Raji (cell line): ENCODE measurements around the gene VWA2.

Experiments used
- POLR2A ChIP-seq: IDR thresholded peaks from 2 replicates; pipeline ENCODE4 v1.6.1; 2011; ENCODE audit warnings: low read depth, low read length, control low read depth; ENCODE audit not compliant: insufficient read depth

Gene VWA2, protein sequence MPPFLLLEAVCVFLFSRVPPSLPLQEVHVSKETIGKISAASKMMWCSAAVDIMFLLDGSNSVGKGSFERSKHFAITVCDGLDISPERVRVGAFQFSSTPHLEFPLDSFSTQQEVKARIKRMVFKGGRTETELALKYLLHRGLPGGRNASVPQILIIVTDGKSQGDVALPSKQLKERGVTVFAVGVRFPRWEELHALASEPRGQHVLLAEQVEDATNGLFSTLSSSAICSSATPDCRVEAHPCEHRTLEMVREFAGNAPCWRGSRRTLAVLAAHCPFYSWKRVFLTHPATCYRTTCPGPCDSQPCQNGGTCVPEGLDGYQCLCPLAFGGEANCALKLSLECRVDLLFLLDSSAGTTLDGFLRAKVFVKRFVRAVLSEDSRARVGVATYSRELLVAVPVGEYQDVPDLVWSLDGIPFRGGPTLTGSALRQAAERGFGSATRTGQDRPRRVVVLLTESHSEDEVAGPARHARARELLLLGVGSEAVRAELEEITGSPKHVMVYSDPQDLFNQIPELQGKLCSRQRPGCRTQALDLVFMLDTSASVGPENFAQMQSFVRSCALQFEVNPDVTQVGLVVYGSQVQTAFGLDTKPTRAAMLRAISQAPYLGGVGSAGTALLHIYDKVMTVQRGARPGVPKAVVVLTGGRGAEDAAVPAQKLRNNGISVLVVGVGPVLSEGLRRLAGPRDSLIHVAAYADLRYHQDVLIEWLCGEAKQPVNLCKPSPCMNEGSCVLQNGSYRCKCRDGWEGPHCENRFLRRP

GRCh38 chr10:114239117-114239993, at the start of gene VWA2:
Gene VWA2 (plus strand): TSS chr10:114239254. CDS start chr10:114248714, 9,460 bp downstream.
- no peak for TF ChIP-seq POLR2A

DNA sequence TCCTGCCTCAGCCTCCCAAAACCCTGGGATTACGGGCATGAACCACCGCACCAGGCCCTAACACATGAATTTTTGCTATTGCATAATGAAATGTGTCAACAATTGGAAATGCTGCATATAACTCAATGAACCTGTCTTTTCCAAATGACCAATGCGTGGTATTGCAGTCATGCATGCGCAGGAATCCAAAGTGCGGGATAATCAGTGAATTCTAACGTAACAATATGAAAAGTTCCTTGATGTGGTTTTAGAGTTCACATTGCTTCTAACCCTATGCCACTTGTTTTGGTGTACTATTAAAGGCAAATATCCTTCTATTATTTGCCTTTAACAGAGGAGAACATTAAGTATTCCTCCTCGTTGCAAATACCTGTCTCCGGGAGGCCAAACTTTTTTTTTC, 49.4 kb upstream of the VWA2 start:
- TF ChIP-seq POLR2A = no peak

GRCh38 chr10:114195079-114195478, 44.0 kb upstream of the VWA2 start:
- no peak for TF ChIP-seq POLR2A

- no peak for TF ChIP-seq POLR2A
These were observed 39.8 kb upstream of the VWA2 start for GRCh38 chr10:114199239-114199638.

- TF ChIP-seq POLR2A = no peak
These were observed 36.2 kb upstream of the VWA2 start for GRCh38 chr10:114202812-114203211.

DNA sequence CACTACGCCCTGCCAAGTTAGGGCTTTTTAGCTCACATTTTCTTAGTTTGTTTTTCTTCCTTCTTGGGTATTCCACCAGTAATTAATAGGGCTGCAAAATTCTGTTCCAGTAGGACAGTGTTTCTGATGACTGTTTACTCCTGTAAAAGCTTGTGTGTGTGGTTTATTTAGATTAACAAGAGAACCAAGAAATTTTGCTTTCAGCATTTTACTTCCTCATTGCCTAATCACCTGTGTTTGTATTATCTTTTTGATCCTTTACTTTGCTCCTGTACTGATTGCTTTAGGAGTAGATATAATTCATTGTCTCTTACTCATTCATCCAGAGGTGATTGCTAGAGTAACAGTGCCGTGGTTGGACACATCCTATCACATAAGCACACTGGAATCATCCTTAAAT, 32.2 kb upstream of the VWA2 start:
- TF ChIP-seq POLR2A = no peak

GRCh38 chr10:114207349-114207748, 31.7 kb upstream of the VWA2 start:
- TF ChIP-seq POLR2A = no peak

DNA sequence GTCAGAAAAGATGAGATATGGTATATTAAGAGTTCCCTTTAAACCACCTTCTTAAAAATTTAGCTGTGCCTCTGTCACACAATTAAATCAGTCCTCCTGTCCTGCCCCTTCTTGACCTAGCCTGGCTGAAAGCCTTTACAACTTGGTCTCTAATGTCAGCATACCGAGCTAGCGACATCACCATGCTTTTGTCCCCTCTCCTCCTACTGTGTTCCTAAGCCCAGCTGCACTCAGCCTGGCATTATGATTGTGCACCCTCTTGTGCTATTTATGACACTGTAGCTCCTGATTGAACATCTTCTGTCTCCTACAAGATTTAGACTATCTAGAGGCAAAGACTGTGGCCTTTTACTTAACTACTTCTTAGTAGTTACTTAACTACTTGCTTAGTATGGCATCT, 30.7 kb upstream of the VWA2 start:
- no peak for TF ChIP-seq POLR2A

GRCh38 chr10:114212153-114212552, 26.9 kb upstream of the VWA2 start:
- TF ChIP-seq POLR2A = no peak

GRCh38 chr10:114215033-114215432, 24.0 kb upstream of the VWA2 start:
- no peak for TF ChIP-seq POLR2A

GRCh38 chr10:114220281-114220680, 18.8 kb upstream of the VWA2 start:
- no peak for TF ChIP-seq POLR2A

DNA sequence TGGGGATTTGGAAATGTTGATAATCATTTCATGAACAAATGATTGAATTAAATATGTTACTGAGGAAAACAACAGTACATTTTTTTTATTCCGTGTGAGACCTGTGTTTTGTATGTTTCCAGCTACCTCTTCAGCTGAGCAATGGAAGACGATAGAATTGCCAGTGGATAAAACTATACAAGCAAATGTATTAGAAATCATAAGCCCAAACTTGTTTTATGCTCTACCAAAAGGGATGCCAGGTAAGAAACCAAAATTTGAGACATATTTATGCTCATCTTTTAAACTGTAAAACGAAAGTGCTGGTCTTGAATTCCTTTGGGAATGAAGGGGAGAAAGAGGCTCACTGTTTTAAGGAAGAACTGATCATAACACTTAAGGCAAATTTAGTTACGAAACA, 17.8 kb upstream of the VWA2 start:
- TF ChIP-seq POLR2A = no peak

DNA sequence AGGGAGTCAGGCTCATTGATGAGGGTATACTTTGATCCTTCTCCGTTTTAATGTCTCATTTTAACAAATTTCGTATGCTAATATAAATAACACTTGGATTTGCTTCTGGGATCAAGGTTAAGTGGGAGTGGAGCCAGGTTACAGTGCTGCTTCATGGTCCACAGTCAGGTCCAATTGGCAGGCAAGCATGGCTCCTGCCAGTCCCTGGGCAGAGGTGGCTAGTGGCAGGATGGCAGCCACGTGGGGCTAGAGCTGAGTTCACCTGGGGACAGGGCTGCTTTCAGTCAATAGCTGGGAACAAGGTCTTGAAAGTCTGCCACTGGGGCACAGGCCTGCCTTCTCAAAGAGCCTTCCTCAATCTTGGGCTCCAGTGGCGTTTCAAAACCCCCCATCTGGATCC, 16.0 kb upstream of the VWA2 start:
- TF ChIP-seq POLR2A = no peak

GRCh38 chr10:114228156-114228555, 10.9 kb upstream of the VWA2 start:
- no peak for TF ChIP-seq POLR2A

DNA sequence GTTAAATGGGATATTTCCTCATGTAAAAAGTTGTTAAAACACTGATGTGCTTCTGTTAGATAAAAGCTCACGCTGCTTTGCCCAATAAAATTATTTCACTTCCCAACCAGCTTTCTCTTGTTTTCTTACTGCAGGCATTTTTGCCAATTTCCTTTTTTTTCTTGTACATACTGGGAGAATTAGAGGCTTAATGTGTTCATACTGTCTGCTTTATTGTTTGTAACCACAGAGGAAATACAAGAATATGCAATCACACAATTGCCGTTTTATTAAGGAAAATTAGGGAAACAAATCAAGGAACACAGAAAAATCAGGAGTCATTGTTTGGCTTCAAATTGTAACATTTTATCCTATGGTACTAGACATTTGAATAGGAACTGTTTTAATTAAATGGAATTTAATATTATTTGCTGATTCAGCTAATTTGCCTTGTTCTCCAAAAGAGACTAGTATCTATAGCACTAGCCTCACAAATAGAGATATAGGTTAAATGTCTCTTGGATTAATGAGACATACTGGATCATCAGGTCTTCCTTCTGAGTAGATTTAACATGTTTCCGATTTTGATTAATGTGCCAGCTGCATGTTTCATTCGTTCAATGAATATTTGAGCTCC, 6.4 kb upstream of the VWA2 start:
- no peak for TF ChIP-seq POLR2A

GRCh38 chr10:114233482-114233881, 5.6 kb upstream of the VWA2 start:
- no peak for TF ChIP-seq POLR2A

DNA sequence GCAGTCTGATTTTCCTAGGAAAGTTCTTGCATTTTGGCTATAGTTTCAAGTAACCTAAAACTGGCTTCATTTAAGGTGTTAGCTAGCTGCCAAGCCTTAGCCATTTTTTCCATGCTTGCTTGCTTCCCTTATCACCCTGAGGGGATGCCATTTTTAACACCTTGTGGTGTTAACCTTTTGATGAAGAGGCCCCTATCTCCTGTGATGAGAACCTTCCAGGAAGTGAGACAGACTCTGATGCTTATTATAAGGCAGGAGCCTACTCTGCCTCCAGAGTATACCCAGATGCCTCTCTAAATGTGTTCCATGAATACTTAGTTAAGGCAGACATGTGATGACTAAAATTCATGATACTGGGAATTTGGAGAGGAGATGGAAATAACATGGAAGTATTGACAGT, 4.9 kb upstream of the VWA2 start:
- no peak for TF ChIP-seq POLR2A
